ENCODE measurements around the gene MAJIN.
"Not testable (repeated sequence)": the region's sequence is repeated elsewhere in the genome, so short reads cannot be mapped to it uniquely, and the experiment has no call there.

- not testable (repeated sequence) for TF ChIP-seq POLR2A (IDR thresholded peaks at IDR 0.05; ENCODE audit: low read depth); EP300 (IDR thresholded peaks at IDR 0.05)
Measured at GRCh38 chr11:64983339-64983738, 11.4 kb upstream of the MAJIN start.

All from esophagus muscularis mucosa (tissue), 2 donors.